Placental pericyte (primary cell): Measurements from ENCODE around the gene CANX. TPM values are rescaled to one million over a fixed set of nuclear protein-coding genes. Genes with fewer than 3 reads are reported as not detected.

Source experiments
- total RNA-seq: library from RNA; depleted of rRNA; stranded (reverse); fragments of >200 nt; gene quantifications from 2 replicates; pipeline ENCODE4 v1.2.3, GENCODE V29; 2012

Gene CANX
- total RNA-seq, result 650 and 1,521 TPM in 2 replicates

GRCh38 chr5:179698935-179699615, at the start of gene CANX:
TSS of gene CANX (plus strand) at chr5:179698967. CDS start at chr5:179705682, 6,715 bp downstream.

DNA sequence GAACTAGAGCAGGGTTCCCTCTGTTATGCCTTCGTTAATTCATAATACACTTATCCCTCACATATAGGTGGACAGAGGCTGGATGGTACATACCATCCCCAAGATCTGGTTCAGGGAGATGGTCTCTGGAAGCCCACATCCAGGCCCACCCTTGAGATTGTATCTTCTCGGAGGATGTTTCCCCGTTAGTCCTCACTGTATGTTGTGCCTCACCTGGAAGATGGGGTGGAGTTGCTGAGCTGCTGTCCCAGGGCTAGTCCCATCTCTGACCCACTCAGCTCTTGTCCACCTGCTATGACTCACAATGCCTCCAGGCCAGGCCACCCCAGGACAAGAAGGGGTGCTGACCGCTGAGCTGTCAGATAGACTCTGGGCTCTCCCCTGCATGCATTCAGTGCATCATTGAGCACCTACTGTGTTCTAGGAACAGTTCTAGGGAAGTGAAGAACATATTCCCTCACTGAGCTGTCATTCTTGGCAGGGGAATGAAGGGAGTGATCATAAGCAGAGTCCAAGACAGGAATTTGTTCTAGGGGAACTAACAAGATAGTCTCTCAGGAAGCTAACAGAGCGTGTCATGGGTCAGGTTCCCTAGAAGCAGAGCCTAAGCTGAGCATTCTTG, 17.9 kb upstream of the CANX start, which contains the start of gene CBY3:
Gene CBY3 (minus strand): TSS at position 255 of the 622 bp plus-strand sequence. CDS start 116 bp downstream, at position 139.

DNA sequence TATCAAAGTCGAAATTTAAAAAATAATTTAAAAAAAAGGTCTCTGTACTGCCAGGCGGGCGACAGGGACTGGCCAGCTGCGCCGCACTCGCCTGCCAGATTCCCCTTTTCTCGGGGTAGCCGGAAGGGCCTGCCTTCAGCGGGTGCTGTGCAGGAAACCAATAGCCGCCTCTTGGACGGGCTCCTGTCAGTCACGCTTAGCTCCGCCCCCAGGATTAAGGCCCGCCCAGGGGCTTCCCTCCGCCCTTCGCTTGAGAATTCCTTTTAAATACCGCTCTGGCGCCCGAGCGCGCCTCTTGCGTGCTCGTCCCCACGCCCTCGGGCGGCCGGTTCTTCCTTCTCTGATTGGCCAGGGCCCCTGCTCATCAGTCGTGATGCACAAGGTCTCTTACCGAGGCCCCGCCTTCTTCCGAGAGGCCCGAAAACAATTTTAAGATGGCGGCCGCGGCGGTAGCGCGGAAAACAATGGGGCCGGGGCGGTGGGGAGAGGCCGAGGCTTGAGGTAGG, 33.7 kb downstream of the CANX start, which contains the start of gene MAML1:
Gene MAML1 (plus strand): TSS at position 411 of the 506 bp plus-strand sequence. CDS start 291 bp downstream, outside the sequence.

Other genes with a start within 250 kb of the CANX start
- gene RUFY1, start 148.4 kb upstream of the CANX start, total RNA-seq, result 36.7 and 41.1 TPM in 2 replicates
- 435 and 542 TPM in 2 replicates for gene HNRNPH1, start 75.3 kb upstream of the CANX start, total RNA-seq
- 0.29 TPM in 1 of 2 replicates, not detected in the other for gene CBY3, start 17.9 kb upstream of the CANX start, total RNA-seq
- gene MAML1, start 33.9 kb downstream of the CANX start, total RNA-seq, result 6.3 and 16.2 TPM in 2 replicates
- gene LTC4S, start 95.0 kb downstream of the CANX start, total RNA-seq, result 0.88 TPM in 1 of 2 replicates, not detected in the other
- gene MGAT4B, start 107.9 kb downstream of the CANX start, total RNA-seq, result 135 and 238 TPM in 2 replicates
- gene SQSTM1, start 121.9 kb downstream of the CANX start, total RNA-seq, result 439 and 1,519 TPM in 2 replicates
- 6.6 and 7.2 TPM in 2 replicates for gene MRNIP, start 159.8 kb downstream of the CANX start, total RNA-seq
- gene TBC1D9B, start 208.9 kb downstream of the CANX start, total RNA-seq, result 63.5 and 70.6 TPM in 2 replicates